IMR-90 (cell line): ENCODE results near the gene ABHD17A. TPM values are rescaled to one million over a fixed set of nuclear protein-coding genes. Genes with fewer than 3 reads are reported as not detected.

Experiments used
- ATAC-seq: fragments of 200-7000 bp; cut with Tn5 transposase; 2 replicates; pipeline ENCODE4 v1.9.1; 2020; ENCODE audit warnings: low read depth, mild to moderate bottlenecking, moderate library complexity
- BruUV-seq: library from RNA; stranded (reverse); fragments of 400-500 nt; replicated peaks from 2 replicates; lab custom pipeline; 2021; lab: Mats Ljungman, UMichigan
- CTCF ChIA-PET: fragments of 300-600 bp; formaldehyde crosslinking; extraction: SDS; loops from one replicate; lab custom pipeline; 2021; ENCODE audit warnings: antibody characterized with exemption; lab: Yijun Ruan, JAX
- POLR2A ChIA-PET: fragments of 300-600 bp; sonication (Branson Sonifier 250); formaldehyde crosslinking; loops from one replicate; lab custom pipeline; 2022; ENCODE audit warnings: antibody characterized with exemption; ENCODE audit not compliant: unreplicated experiment; lab: Charles Lee
- DNase-seq: peaks from one replicate; pipeline ENCODE4 v3.0.0; 2013
- H2AFZ ChIP-seq: replicated peaks from 2 replicates; pipeline ENCODE3; 2013; ENCODE audit warnings: low read length, mild to moderate bottlenecking; ENCODE audit not compliant: poor library complexity
- H2AK5ac ChIP-seq: 2 replicates; pipeline ENCODE4 v1.6.1; 2013; ENCODE audit warnings: low read depth, low read length, inconsistent platforms
- H2AK9ac ChIP-seq: replicated peaks from 2 replicates; pipeline ENCODE3; 2013; ENCODE audit warnings: mild to moderate bottlenecking, low read depth, low read length, moderate library complexity; ENCODE audit not compliant: poor library complexity
- H2BK120ac ChIP-seq: 2 replicates; pipeline ENCODE4 v1.6.1; 2013; ENCODE audit warnings: low read depth, low read length, inconsistent platforms
- H2BK15ac ChIP-seq: 3 replicates; pipeline ENCODE4 v1.6.1; 2013; ENCODE audit warnings: low read depth, low read length, inconsistent platforms
- H2BK20ac ChIP-seq: 2 replicates; pipeline ENCODE4 v1.6.1; 2013; ENCODE audit warnings: low read depth, mild to moderate bottlenecking, inconsistent platforms, low read length, moderate library complexity
- H2BK5ac ChIP-seq: 2 replicates; pipeline ENCODE4 v1.6.1; 2013; ENCODE audit warnings: mild to moderate bottlenecking, low read depth, low read length, inconsistent platforms; ENCODE audit not compliant: poor library complexity, severe bottlenecking
- H3K14ac ChIP-seq: replicated peaks from 2 replicates; pipeline ENCODE4 v1.6.1; 2013; ENCODE audit warnings: low read depth, low read length, inconsistent platforms
- H3K18ac ChIP-seq: 2 replicates; pipeline ENCODE4 v1.6.1; 2013; ENCODE audit warnings: low read depth, low read length, control low read depth
- H3K23ac ChIP-seq: 2 replicates; pipeline ENCODE4 v1.6.1; 2013; ENCODE audit warnings: low read depth, low read length, inconsistent platforms
- H3K27ac ChIP-seq: 2 replicates; pipeline ENCODE4 v1.5.1; 2013; ENCODE audit warnings: mild to moderate bottlenecking, control low read depth, low read length; ENCODE audit not compliant: insufficient read depth
- H3K27me3 ChIP-seq: 2 replicates; pipeline ENCODE4 v1.6.1; 2013; ENCODE audit warnings: low read length; ENCODE audit not compliant: control insufficient read depth, insufficient read depth
- H3K36me3 ChIP-seq: 2 replicates; pipeline ENCODE4 v1.6.1; 2013; ENCODE audit warnings: low read length, mixed read lengths; ENCODE audit not compliant: control insufficient read depth, insufficient read depth
- H3K4ac ChIP-seq: 2 replicates; pipeline ENCODE4 v1.6.1; 2013; ENCODE audit warnings: low read depth, low read length, inconsistent platforms
- H3K4me1 ChIP-seq: 2 replicates; pipeline ENCODE4 v1.6.1; 2013; ENCODE audit warnings: low read length, mixed read lengths; ENCODE audit not compliant: control insufficient read depth, insufficient read depth
- H3K4me2 ChIP-seq: 2 replicates; pipeline ENCODE4 v1.6.1; 2013; ENCODE audit warnings: low read depth, mild to moderate bottlenecking, control low read depth, low read length, moderate library complexity
- H3K4me3 ChIP-seq: 2 replicates; pipeline ENCODE4 v1.5.1; 2013; ENCODE audit warnings: low read depth, mild to moderate bottlenecking, control low read depth, low read length, moderate library complexity; ENCODE audit not compliant: insufficient read depth
- H3K56ac ChIP-seq: 2 replicates; pipeline ENCODE4 v1.6.1; 2013; ENCODE audit warnings: low read length, inconsistent platforms; ENCODE audit not compliant: insufficient read depth; ENCODE audit errors: extremely low read depth
- H3K79me1 ChIP-seq, 2 experiments: 2 replicates each; pipeline ENCODE4 v1.6.1; 2013; ENCODE audit warnings: low read length in 2 of 2, inconsistent platforms in 1 of 2, low read depth in 1 of 2
- H3K9ac ChIP-seq: 2 replicates; pipeline ENCODE4 v1.6.1; 2013; ENCODE audit warnings: low read depth, low read length, control low read depth
- H3K9me1 ChIP-seq: 2 replicates; pipeline ENCODE4 v1.6.1; 2013; ENCODE audit warnings: low read length, inconsistent platforms; ENCODE audit not compliant: insufficient read depth
- H3K9me3 ChIP-seq: 2 replicates; pipeline ENCODE4 v1.6.1; 2013; ENCODE audit warnings: low read length; ENCODE audit not compliant: control insufficient read depth, insufficient read depth
- H4K20me1 ChIP-seq: 2 replicates; pipeline ENCODE4 v1.6.1; 2013; ENCODE audit warnings: low read length, inconsistent platforms; ENCODE audit not compliant: insufficient read depth
- H4K5ac ChIP-seq: 2 replicates; pipeline ENCODE4 v1.6.1; 2013; ENCODE audit warnings: mild to moderate bottlenecking, low read depth, low read length, control low read depth
- H4K8ac ChIP-seq, 2 experiments: 2 replicates each; pipeline ENCODE4 v1.6.1; 2013; ENCODE audit warnings: low read depth in 2 of 2, low read length in 2 of 2, control low read depth in 1 of 2, inconsistent platforms in 1 of 2
- H4K91ac ChIP-seq: 2 replicates; pipeline ENCODE4 v1.6.1; 2013; ENCODE audit warnings: low read depth, low read length, inconsistent platforms; ENCODE audit not compliant: insufficient read depth
- BHLHE40 ChIP-seq: fragments of 150-350 bp; IDR thresholded peaks from 2 replicates; pipeline ENCODE4 v1.6.1; 2016; ENCODE audit warnings: mild to moderate bottlenecking, low read depth, low read length
- CEBPB ChIP-seq: IDR thresholded peaks from 2 replicates; pipeline ENCODE4 v1.6.1; 2012; ENCODE audit warnings: low read depth, low read length, improper control_type of control experiment
- CHD1 ChIP-seq: IDR thresholded peaks from 2 replicates; pipeline ENCODE4 v1.6.1; 2012; ENCODE audit warnings: low read depth, low read length, improper control_type of control experiment
- CTCF ChIP-seq: conservative IDR thresholded peaks from 2 replicates; pipeline ENCODE4 v1.5.1; 2012; ENCODE audit warnings: mild to moderate bottlenecking, low read depth, low read length, improper control_type of control experiment
- FOS ChIP-seq: fragments of 150-350 bp; IDR thresholded peaks from 2 replicates; pipeline ENCODE4 v1.6.1; 2016; ENCODE audit warnings: low read depth, low read length
- MAFK ChIP-seq: IDR thresholded peaks from 2 replicates; pipeline ENCODE4 v1.6.1; 2012; ENCODE audit warnings: low read depth, low read length, improper control_type of control experiment
- MAZ ChIP-seq: IDR thresholded peaks from 2 replicates; pipeline ENCODE4 v1.6.1; 2012; ENCODE audit warnings: low read depth, mild to moderate bottlenecking, low read length, improper control_type of control experiment, moderate library complexity, borderline replicate concordance
- MXI1 ChIP-seq: IDR thresholded peaks from 2 replicates; pipeline ENCODE4 v1.6.1; 2012; ENCODE audit warnings: low read depth, mild to moderate bottlenecking, low read length, moderate library complexity, borderline replicate concordance
- NFE2L2 ChIP-seq: fragments of 150-350 bp; IDR thresholded peaks from 2 replicates; pipeline ENCODE4 v1.6.1; 2016; ENCODE audit warnings: low read depth, mild to moderate bottlenecking, low read length
- POLR2A ChIP-seq: IDR thresholded peaks from 2 replicates; pipeline ENCODE4 v1.6.1; 2012; ENCODE audit warnings: mild to moderate bottlenecking, low read depth, low read length
- RAD21 ChIP-seq: IDR thresholded peaks from 2 replicates; pipeline ENCODE4 v1.6.1; 2012; ENCODE audit warnings: low read length, improper control_type of control experiment
- RCOR1 ChIP-seq: IDR thresholded peaks from 2 replicates; pipeline ENCODE4 v1.6.1; 2012; ENCODE audit warnings: mild to moderate bottlenecking, low read length, improper control_type of control experiment; ENCODE audit not compliant: insufficient replicate concordance
- RFX5 ChIP-seq: IDR thresholded peaks from 2 replicates; pipeline ENCODE4 v1.8.0; 2012; ENCODE audit warnings: low read depth, mild to moderate bottlenecking, low read length, moderate library complexity
- SMC3 ChIP-seq: fragments of 150-350 bp; IDR thresholded peaks from 2 replicates; pipeline ENCODE4 v1.6.1; 2016; ENCODE audit warnings: low read depth, mild to moderate bottlenecking, antibody characterized with exemption, low read length, moderate library complexity
- USF2 ChIP-seq: fragments of 150-350 bp; IDR thresholded peaks from 2 replicates; pipeline ENCODE4 v1.6.1; 2017; ENCODE audit warnings: mild to moderate bottlenecking, antibody characterized with exemption, low read length, low read depth
- WGBS, 2 experiments: methylation state at CpG; one replicate each; pipeline versions ENCODE4 v1.1.5 to v1.1.7; 2013; ENCODE audit warnings: missing lambda C conversion rate in 2 of 2; ENCODE audit not compliant: insufficient read length in 1 of 2; ENCODE audit errors: extremely low coverage in 2 of 2; 5-methylcytosine and 5-hydroxymethylcytosine counted together
- dilution Hi-C: fragments of 300-500 bp; cut with HindIII; formaldehyde crosslinking; loops from one replicate; pipeline ENCODE4 v1.14.3; 2018; ENCODE audit warnings: low sequenced_read_pairs; ENCODE audit not compliant: unreplicated experiment
- in situ Hi-C: fragments of 300-500 bp; cut with MboI; formaldehyde crosslinking; loops from 3 replicates; pipeline ENCODE4 v1.14.3; 2019; ENCODE audit warnings: low sequenced_read_pairs, inconsistent platforms, mixed read lengths
- intact Hi-C: fragments of 100-400 bp; cut with micrococcal nuclease; formaldehyde crosslinking; loops from 2 replicates; pipeline ENCODE4 v1.10.0; 2022
- polyA plus RNA-seq, 3 experiments: library from polyadenylated mRNA; depleted of rRNA; stranded (reverse); fragments of >200 nt; gene quantifications; 2 replicates each; pipeline ENCODE4 v1.2.3, GENCODE V29; 2012; ENCODE audit warnings: low replicate concordance in 1 of 3
- total RNA-seq: library from RNA; depleted of rRNA; stranded (reverse); fragments of >200 nt; gene quantifications from 2 replicates; pipeline ENCODE4 v1.2.3, GENCODE V29; 2012
- TF ChIP-seq, protein P1 (sequence below): fragments of 150-350 bp; IDR thresholded peaks from 2 replicates; pipeline ENCODE4 v1.6.1; 2016; ENCODE audit warnings: low read depth, mild to moderate bottlenecking, low read length, moderate library complexity, borderline replicate concordance

Gene ABHD17A
- total and polyA plus RNA-seq, 2 of the 4 experiments (the other 2 are of a cell fraction), result 37.8 to 76.2 TPM

- no peaks in the 10 kb centered on the region for H3K27me3 ChIP-seq
- TF ChIP-seq CHD1 (no peak), MXI1 (no peak), FOS (no peak), RAD21 (no peak), RFX5 (no peak), POLR2A (no peak), MAZ (no peak), CEBPB (no peak), MAFK (no peak), CTCF (no peak), NFE2L2 (no peak), USF2 (no peak), SMC3 (no peak), RCOR1 (no peak), BHLHE40 (no peak)
- TF ChIP-seq, protein P1, sequence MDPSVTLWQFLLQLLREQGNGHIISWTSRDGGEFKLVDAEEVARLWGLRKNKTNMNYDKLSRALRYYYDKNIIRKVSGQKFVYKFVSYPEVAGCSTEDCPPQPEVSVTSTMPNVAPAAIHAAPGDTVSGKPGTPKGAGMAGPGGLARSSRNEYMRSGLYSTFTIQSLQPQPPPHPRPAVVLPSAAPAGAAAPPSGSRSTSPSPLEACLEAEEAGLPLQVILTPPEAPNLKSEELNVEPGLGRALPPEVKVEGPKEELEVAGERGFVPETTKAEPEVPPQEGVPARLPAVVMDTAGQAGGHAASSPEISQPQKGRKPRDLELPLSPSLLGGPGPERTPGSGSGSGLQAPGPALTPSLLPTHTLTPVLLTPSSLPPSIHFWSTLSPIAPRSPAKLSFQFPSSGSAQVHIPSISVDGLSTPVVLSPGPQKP, result no peak
- POLR2A ChIA-PET, result no interaction called here
- H3K36me3 ChIP-seq, result no peaks in the 10 kb centered on the region; the same call in 1 of the 2 replicates
- no peak overlapping the region for H3K56ac ChIP-seq
- CTCF ChIA-PET, result interaction anchor here (0.7 kb wide), 1 partner anchor 560 kb away, joined by 3 read pairs; no protein-coding TSS in a partner anchor
- H4K20me1 ChIP-seq, result peaks cover 3% of the 10 kb centered on the region; the same call in 1 of the 2 replicates
- no peak overlapping the region for H3K14ac ChIP-seq
- no peak overlapping the region for H3K18ac ChIP-seq
- H2AK5ac ChIP-seq, result no peak overlapping the region
- no peak overlapping the region for H2AFZ ChIP-seq
- no peak overlapping the region for H2AK9ac ChIP-seq
- no peak overlapping the region for H2BK15ac ChIP-seq
- WGBS, 2 experiments, result 96% methylated on average over 4 of the region's 6 CpGs; no CpG with 5 or more reads in 1 of the 2 experiments
- no TSS peak for BruUV-seq
- no peak overlapping the region for H3K4me3 ChIP-seq
- H3K9ac ChIP-seq, result no peak overlapping the region
- H4K91ac ChIP-seq, result no peak overlapping the region
- intact Hi-C loops, result no loop called here
- no peak overlapping the region for H3K23ac ChIP-seq
- H2BK120ac ChIP-seq, result no peak overlapping the region
- H3K4me1 ChIP-seq, result peaks cover 3% of the 10 kb centered on the region
- H4K8ac ChIP-seq, result no peak overlapping the region
- peaks cover 11% of the 10 kb centered on the region; the same call in 1 of the 2 replicates for H3K9me1 ChIP-seq
- in situ Hi-C loops, result no loop called here
- no peak overlapping the region for H2BK5ac ChIP-seq
- H4K5ac ChIP-seq, result no peak overlapping the region
- H3K4me2 ChIP-seq, result no peak overlapping the region
- no peak overlapping the region for H3K4ac ChIP-seq
- DNase-seq, result no peak
- peaks cover 8 to 27% of the 10 kb centered on the region in 2 experiments for H3K79me1 ChIP-seq
- no peak for ATAC-seq
- no peak overlapping the region for H2BK20ac ChIP-seq
- no peaks in the 10 kb centered on the region for H3K9me3 ChIP-seq
- dilution Hi-C loops, result no loop called here
- no peak overlapping the region for H3K27ac ChIP-seq
Observed at GRCh38 chr19:1902923-1903322, 17.6 kb upstream of the ABHD17A start.
